Measurements from ENCODE around the gene AGMO. TPM values are rescaled to one million over a fixed set of nuclear protein-coding genes. Genes with fewer than 3 reads are reported as not detected.

Gene AGMO
- total and polyA plus RNA-seq, 10 of the 15 experiments (the other 5 are each of a cell fraction or from before 2014, with no cell fraction given), result 0.11 to 0.29 TPM; not detected in 8

DNA sequence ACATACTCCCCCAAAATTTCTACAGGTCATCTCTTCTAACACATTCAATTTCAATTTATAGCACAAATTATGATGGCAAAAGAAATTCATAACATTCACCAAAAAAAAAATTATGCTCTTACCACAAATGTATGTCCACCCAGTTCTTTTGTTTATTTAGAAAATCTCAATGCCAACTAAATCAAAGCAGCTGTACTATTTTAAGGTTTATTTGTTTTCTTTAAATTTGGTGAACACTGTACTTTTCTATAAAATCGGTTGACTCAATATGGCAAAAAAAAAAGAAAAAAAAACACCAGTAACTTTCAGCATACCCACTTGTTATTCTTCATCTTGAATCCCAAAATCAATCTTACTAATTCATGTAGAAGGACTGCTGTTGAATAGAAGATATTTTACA lies 225.7 kb downstream of the AGMO start:
- DNase-seq (ENCODE audit: low read depth, low spot score) (no peak), FAIRE-seq (no peak), ATAC-seq (no peak)
- Histone ChIP-seq H3K4me2 (ENCODE audit: control insufficient read depth, insufficient read depth) (no peak overlapping the region), H3K79me2 (ENCODE audit: control insufficient read depth, insufficient read depth, low read length) (no peaks in the 10 kb centered on the region), H3K36me3 (ENCODE audit: control insufficient read depth in 2 of 2, insufficient read depth in 2 of 2, low read length in 1 of 2) (no peaks in the 10 kb centered on the region), H3K9me3 (replicated peaks; ENCODE audit: control insufficient read depth, insufficient read depth, low read length) (no peaks in the 10 kb centered on the region), H3K9ac (ENCODE audit: control insufficient read depth, insufficient read depth, low read length) (no peak overlapping the region), H3K4me1 (ENCODE audit: control insufficient read depth, insufficient read depth, low read length) (no peaks in the 10 kb centered on the region), H4K20me1 (ENCODE audit: control insufficient read depth, insufficient read depth) (no peaks in the 10 kb centered on the region), H3K4me3 (no peak overlapping the region), H2AFZ (ENCODE audit: control insufficient read depth, low read depth, low read length) (no peak overlapping the region), H3K27ac (ENCODE audit: control insufficient read depth, insufficient read depth) (no peak overlapping the region), H3K27me3 (replicated peaks in 1 of 2; ENCODE audit: control insufficient read depth in 2 of 2, insufficient read depth in 2 of 2, low read length in 1 of 2) (no peaks in the 10 kb centered on the region)
- in situ Hi-C loops (cut with MboI) (no loop called here), intact Hi-C loops (cut with micrococcal nuclease; ENCODE audit: unreplicated experiment) (no loop called here)
- CTCF ChIA-PET, result no interaction called here
- TF ChIP-seq NFIC (IDR thresholded peaks at IDR 0.05; ENCODE audit: low read depth, low read length), result no peak
- TF ChIP-seq KAT2A (conservative IDR thresholded peaks at IDR 0.05; ENCODE audit: control insufficient read depth, low read depth, low read length), result no peak
- no peak for TF ChIP-seq ZNF622 (IDR thresholded peaks at IDR 0.05)
- no peak for TF ChIP-seq CREM (IDR thresholded peaks at IDR 0.05; ENCODE audit: low read depth)
- no peak for TF ChIP-seq TBL1XR1 (IDR thresholded peaks at IDR 0.05; ENCODE audit: low read depth, low read length)
- no peak for TF ChIP-seq SP1 (IDR thresholded peaks at IDR 0.05; ENCODE audit: low read depth, low read length)
- TF ChIP-seq, protein P1, sequence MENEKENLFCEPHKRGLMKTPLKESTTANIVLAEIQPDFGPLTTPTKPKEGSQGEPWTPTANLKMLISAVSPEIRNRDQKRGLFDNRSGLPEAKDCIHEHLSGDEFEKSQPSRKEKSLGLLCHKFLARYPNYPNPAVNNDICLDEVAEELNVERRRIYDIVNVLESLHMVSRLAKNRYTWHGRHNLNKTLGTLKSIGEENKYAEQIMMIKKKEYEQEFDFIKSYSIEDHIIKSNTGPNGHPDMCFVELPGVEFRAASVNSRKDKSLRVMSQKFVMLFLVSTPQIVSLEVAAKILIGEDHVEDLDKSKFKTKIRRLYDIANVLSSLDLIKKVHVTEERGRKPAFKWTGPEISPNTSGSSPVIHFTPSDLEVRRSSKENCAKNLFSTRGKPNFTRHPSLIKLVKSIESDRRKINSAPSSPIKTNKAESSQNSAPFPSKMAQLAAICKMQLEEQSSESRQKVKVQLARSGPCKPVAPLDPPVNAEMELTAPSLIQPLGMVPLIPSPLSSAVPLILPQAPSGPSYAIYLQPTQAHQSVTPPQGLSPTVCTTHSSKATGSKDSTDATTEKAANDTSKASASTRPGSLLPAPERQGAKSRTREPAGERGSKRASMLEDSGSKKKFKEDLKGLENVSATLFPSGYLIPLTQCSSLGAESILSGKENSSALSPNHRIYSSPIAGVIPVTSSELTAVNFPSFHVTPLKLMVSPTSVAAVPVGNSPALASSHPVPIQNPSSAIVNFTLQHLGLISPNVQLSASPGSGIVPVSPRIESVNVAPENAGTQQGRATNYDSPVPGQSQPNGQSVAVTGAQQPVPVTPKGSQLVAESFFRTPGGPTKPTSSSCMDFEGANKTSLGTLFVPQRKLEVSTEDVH (IDR thresholded peaks at IDR 0.05; ENCODE audit: low read depth, partially characterized antibody), result no peak
- TF ChIP-seq KLF5 (IDR thresholded peaks at IDR 0.05; ENCODE audit: partially characterized antibody), result no peak
- no peak for TF ChIP-seq BHLHE40 (IDR thresholded peaks at IDR 0.05; ENCODE audit: borderline replicate concordance in 1 of 2, low read depth in 2 of 2, low read length in 1 of 2)
- no peak for TF ChIP-seq YY1 (IDR thresholded peaks at IDR 0.05; ENCODE audit: low read depth, low read length)
- no peak for TF ChIP-seq ZBTB33 (IDR thresholded peaks at IDR 0.05)
- TF ChIP-seq NFXL1 (IDR thresholded peaks at IDR 0.05; ENCODE audit: borderline replicate concordance), result no peak
- TF ChIP-seq RELA (IDR thresholded peaks at IDR 0.05; ENCODE audit: borderline replicate concordance, partially characterized antibody), result no peak
- no peak for TF ChIP-seq LARP7 (IDR thresholded peaks at IDR 0.05)
- no peak for TF ChIP-seq BACH1 (IDR thresholded peaks at IDR 0.05; ENCODE audit: borderline replicate concordance)
- no peak for TF ChIP-seq ZNF24 (IDR thresholded peaks at IDR 0.05)
- TF ChIP-seq KDM1A (IDR thresholded peaks at IDR 0.05; ENCODE audit: borderline replicate concordance), result no peak
- TF ChIP-seq, protein P2, sequence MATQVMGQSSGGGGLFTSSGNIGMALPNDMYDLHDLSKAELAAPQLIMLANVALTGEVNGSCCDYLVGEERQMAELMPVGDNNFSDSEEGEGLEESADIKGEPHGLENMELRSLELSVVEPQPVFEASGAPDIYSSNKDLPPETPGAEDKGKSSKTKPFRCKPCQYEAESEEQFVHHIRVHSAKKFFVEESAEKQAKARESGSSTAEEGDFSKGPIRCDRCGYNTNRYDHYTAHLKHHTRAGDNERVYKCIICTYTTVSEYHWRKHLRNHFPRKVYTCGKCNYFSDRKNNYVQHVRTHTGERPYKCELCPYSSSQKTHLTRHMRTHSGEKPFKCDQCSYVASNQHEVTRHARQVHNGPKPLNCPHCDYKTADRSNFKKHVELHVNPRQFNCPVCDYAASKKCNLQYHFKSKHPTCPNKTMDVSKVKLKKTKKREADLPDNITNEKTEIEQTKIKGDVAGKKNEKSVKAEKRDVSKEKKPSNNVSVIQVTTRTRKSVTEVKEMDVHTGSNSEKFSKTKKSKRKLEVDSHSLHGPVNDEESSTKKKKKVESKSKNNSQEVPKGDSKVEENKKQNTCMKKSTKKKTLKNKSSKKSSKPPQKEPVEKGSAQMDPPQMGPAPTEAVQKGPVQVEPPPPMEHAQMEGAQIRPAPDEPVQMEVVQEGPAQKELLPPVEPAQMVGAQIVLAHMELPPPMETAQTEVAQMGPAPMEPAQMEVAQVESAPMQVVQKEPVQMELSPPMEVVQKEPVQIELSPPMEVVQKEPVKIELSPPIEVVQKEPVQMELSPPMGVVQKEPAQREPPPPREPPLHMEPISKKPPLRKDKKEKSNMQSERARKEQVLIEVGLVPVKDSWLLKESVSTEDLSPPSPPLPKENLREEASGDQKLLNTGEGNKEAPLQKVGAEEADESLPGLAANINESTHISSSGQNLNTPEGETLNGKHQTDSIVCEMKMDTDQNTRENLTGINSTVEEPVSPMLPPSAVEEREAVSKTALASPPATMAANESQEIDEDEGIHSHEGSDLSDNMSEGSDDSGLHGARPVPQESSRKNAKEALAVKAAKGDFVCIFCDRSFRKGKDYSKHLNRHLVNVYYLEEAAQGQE (IDR thresholded peaks at IDR 0.05; ENCODE audit: low read depth, low read length), result no peak
- SMC1A ChIA-PET (ENCODE audit: uncharacterized antibody, unreplicated experiment), result no interaction called here
- WGBS (ENCODE audit: insufficient coverage, insufficient replicate concordance, low lambda C conversion rate, missing lambda C conversion rate), result 0% methylated on average over 1 of the region's 1 CpG
- POLR2A ChIA-PET, result interaction anchor here (0.7 kb wide), 1 partner anchor 32 kb away, joined by 3 read pairs; no protein-coding TSS in a partner anchor
- RAD21 ChIA-PET (ENCODE audit: unreplicated experiment), result no interaction called here
- no TSS peak for BruUV-seq (replicated peaks)

Data from GM12878 (cell line).